Spleen (tissue), 7 donors: ENCODE measurements around the gene CDK18.

Source experiments
- CTCF ChIP-seq, 11 experiments: fragments of 200-600 bp in 7 of 11; fragments of 450-650 bp in 4 of 11; sonication (generic) in 4 of 11; IDR thresholded peaks in 8 of 11; conservative IDR thresholded peaks in 3 of 11; 1 replicate in 7 of 11; 2 replicates in 4 of 11; pipeline versions ENCODE4 v1.4.0 to v1.8.0; 2016 to 2021; ENCODE audit warnings: antibody characterized with exemption in 11 of 11, inconsistent platforms in 4 of 11, mild to moderate bottlenecking in 1 of 11
- POLR2A ChIP-seq, 3 donors: fragments of 450-650 bp; IDR thresholded peaks; one replicate each; pipeline ENCODE4 v1.5.1; 2017; ENCODE audit warnings: antibody characterized with exemption in 3 of 3, mild to moderate bottlenecking in 1 of 3
- POLR2AphosphoS5 ChIP-seq, 3 donors: sonication (generic); formaldehyde crosslinking; IDR thresholded peaks; one replicate each; pipeline ENCODE4 v1.5.1; 2017; ENCODE audit warnings: antibody characterized with exemption in 3 of 3
- donor health status: DM: no; HTN: no; CAD: no; lungs with moderate emphysema.
- donor health status: DM: no; HTN: no; CAD: no.
- donor health status: DM: no; HTN: no; CAD: no.

- TF ChIP-seq CTCF (IDR thresholded peaks at IDR 0.05 in 8 of 11, conservative IDR thresholded peaks at IDR 0.05 in 3 of 11) (no peak), POLR2AphosphoS5 (IDR thresholded peaks at IDR 0.05) (no peak), POLR2A (IDR thresholded peaks at IDR 0.05) (no peak)
Observed at GRCh38 chr1:205527931-205528330, 23.5 kb downstream of the CDK18 start.
